Esophagus muscularis mucosa (tissue), 3 donors: ENCODE measurements around the gene RASL12.

ENCODE experiments used
- POLR2A ChIP-seq: fragments of 450-650 bp; IDR thresholded peaks from one replicate; pipeline ENCODE4 v1.6.1; 2017; ENCODE audit warnings: antibody characterized with exemption, moderate library complexity, mild to moderate bottlenecking, low read depth
- POLR2AphosphoS5 ChIP-seq, 2 donors: sonication (generic); formaldehyde crosslinking; IDR thresholded peaks; one replicate each; pipeline ENCODE4 v1.6.1; 2017; ENCODE audit warnings: antibody characterized with exemption in 2 of 2
- TF ChIP-seq, protein P1 (sequence below), 3 experiments: fragments of 200-600 bp in 2 of 3; fragments of 450-650 bp in 1 of 3; sonication (generic) in 2 of 3; IDR thresholded peaks; one replicate each; pipeline ENCODE4 v1.5.1; 2017 to 2019; ENCODE audit warnings: antibody characterized with exemption in 3 of 3, mild to moderate bottlenecking in 2 of 3, moderate library complexity in 1 of 3

DNA sequence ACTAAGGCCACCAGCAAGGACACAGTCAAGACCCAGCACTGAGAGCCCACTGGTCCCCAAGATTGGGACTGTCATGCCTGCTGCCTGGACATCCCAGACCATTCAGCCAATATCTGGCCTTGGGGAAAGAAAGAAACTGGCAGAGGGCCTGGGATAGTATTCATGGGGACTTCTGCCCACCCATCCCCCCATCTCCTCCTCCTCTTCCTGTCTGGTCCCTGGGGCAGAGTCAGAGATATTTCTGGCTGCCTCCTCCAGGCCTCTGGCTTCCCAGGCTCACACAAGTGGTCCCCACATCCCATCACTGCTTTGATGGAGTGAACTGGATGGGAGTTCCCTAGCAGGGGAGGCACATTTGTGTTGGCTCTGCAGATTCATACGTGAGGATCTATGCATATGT, 4.2 kb upstream of the RASL12 start:
- TF ChIP-seq, protein P1, sequence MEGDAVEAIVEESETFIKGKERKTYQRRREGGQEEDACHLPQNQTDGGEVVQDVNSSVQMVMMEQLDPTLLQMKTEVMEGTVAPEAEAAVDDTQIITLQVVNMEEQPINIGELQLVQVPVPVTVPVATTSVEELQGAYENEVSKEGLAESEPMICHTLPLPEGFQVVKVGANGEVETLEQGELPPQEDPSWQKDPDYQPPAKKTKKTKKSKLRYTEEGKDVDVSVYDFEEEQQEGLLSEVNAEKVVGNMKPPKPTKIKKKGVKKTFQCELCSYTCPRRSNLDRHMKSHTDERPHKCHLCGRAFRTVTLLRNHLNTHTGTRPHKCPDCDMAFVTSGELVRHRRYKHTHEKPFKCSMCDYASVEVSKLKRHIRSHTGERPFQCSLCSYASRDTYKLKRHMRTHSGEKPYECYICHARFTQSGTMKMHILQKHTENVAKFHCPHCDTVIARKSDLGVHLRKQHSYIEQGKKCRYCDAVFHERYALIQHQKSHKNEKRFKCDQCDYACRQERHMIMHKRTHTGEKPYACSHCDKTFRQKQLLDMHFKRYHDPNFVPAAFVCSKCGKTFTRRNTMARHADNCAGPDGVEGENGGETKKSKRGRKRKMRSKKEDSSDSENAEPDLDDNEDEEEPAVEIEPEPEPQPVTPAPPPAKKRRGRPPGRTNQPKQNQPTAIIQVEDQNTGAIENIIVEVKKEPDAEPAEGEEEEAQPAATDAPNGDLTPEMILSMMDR (IDR thresholded peaks at IDR 0.05): no peak
- TF ChIP-seq POLR2A: no peak
- no peak for TF ChIP-seq POLR2AphosphoS5 (IDR thresholded peaks at IDR 0.05)
